Germinal center (tissue), 1 donor: ENCODE results near the gene TYSND1.
"Not testable (repeated sequence)": the region's sequence is repeated elsewhere in the genome, so short reads cannot be mapped to it uniquely, and the experiment has no call there.

Experiments
- DNase-seq: peaks from one replicate; pipeline ENCODE4 v3.0.0; 2012; ENCODE audit warnings: mixed read lengths, low spot score

The TYSND1 gene

GRCh38 chr10:70109064-70109729 lies 37.3 kb downstream of the TYSND1 start:
- DNase-seq, result no peak

- DNase-seq, result no peak
Measured at GRCh38 chr10:70106958-70107791, 39.3 kb downstream of the TYSND1 start.

- no peak for DNase-seq
Measured at GRCh38 chr10:70101668-70102067, 44.8 kb downstream of the TYSND1 start.

- DNase-seq, result not testable (repeated sequence)
Measured at GRCh38 chr10:70101068-70101562, 45.4 kb downstream of the TYSND1 start.

- DNase-seq, result no peak
Measured at GRCh38 chr10:70098271-70098670, 48.2 kb downstream of the TYSND1 start.

GRCh38 chr10:70097459-70097858 lies 49.0 kb downstream of the TYSND1 start:
- DNase-seq, result no peak

- no peak for DNase-seq
Measured at GRCh38 chr10:70096705-70097420, 49.6 kb downstream of the TYSND1 start.

GRCh38 chr10:70096016-70096704 lies 50.3 kb downstream of the TYSND1 start:
- DNase-seq, result no peak

- DNase-seq, result no peak
Measured at GRCh38 chr10:70094250-70094649, 52.2 kb downstream of the TYSND1 start.

GRCh38 chr10:70093335-70093944 lies 53.1 kb downstream of the TYSND1 start:
- no peak for DNase-seq

- no peak for DNase-seq
Measured at GRCh38 chr10:70092389-70092718, 54.1 kb downstream of the TYSND1 start.

- no peak for DNase-seq
Measured at GRCh38 chr10:70090951-70091350, 55.5 kb downstream of the TYSND1 start.

- no peak for DNase-seq
Measured at GRCh38 chr10:70090013-70090412, 56.5 kb downstream of the TYSND1 start.

- DNase-seq, result no peak
Measured at GRCh38 chr10:70088308-70088698, 58.2 kb downstream of the TYSND1 start.
